Left ventricle myocardium inferior (tissue), 1 donor: ENCODE results near the gene ACOT6. TPM values are rescaled to one million over a fixed set of nuclear protein-coding genes. Genes with fewer than 3 reads are reported as not detected.

ENCODE experiments used
- DNase-seq: peaks from one replicate; pipeline ENCODE4 v3.0.0-alpha.2; 2020
- H3K27ac ChIP-seq: fragments of 200-600 bp; replicated peaks from 2 replicates; pipeline ENCODE4 v1.8.0; 2021
- H3K27me3 ChIP-seq: fragments of 200-600 bp; 2 replicates; pipeline ENCODE4 v1.8.0; 2021; ENCODE audit warnings: low read depth
- H3K36me3 ChIP-seq: fragments of 200-600 bp; 2 replicates; pipeline ENCODE4 v1.8.0; 2021
- H3K4me1 ChIP-seq: fragments of 200-600 bp; 2 replicates; pipeline ENCODE4 v1.8.0; 2021
- H3K4me3 ChIP-seq: fragments of 200-600 bp; 2 replicates; pipeline ENCODE4 v1.8.0; 2021; ENCODE audit warnings: mild to moderate bottlenecking, moderate library complexity
- H3K9me3 ChIP-seq: fragments of 200-600 bp; replicated peaks from 2 replicates; pipeline ENCODE4 v1.8.0; 2021
- CTCF ChIP-seq: fragments of 200-600 bp; IDR thresholded peaks from 2 replicates; pipeline ENCODE4 v1.8.0; 2021; ENCODE audit warnings: antibody characterized with exemption, mild to moderate bottlenecking, borderline replicate concordance
- intact Hi-C: fragments of 100-400 bp; cut with micrococcal nuclease; formaldehyde crosslinking; loops from one replicate; pipeline ENCODE4 v1.11.0; 2022
- total RNA-seq: library from RNA; stranded (reverse); fragmentation: NEBNext Ultra II Directional; extraction: Animal tissue kit (Norgen Biotek cat#: 25700); gene quantifications from one replicate; pipeline ENCODE4 v1.2.1, GENCODE V29; 2021
- donor health status: DM: no; HTN: yes; CAD: no; lungs with severe emphysema.

The ACOT6 gene
- total RNA-seq, 1 donor from 2014 or later: not detected

- H3K27me3 ChIP-seq: no peaks in the 10 kb centered on the region
- no peak for TF ChIP-seq CTCF
- no peak overlapping the region for H3K27ac ChIP-seq
- peaks cover 18% of the 10 kb centered on the region for H3K4me1 ChIP-seq
- intact Hi-C loops: loop anchor here (10.0 kb wide), 1 partner anchor 133 kb away; no protein-coding TSS in a partner anchor
- no peaks in the 10 kb centered on the region for H3K9me3 ChIP-seq
- no peak overlapping the region for H3K4me3 ChIP-seq
- no peaks in the 10 kb centered on the region for H3K36me3 ChIP-seq
- no peak for DNase-seq
Observed at GRCh38 chr14:73637830-73638229, 25.5 kb downstream of the ACOT6 start.

- no peak for DNase-seq
- no peaks in the 10 kb centered on the region for H3K27me3 ChIP-seq
- no peak overlapping the region for H3K4me3 ChIP-seq
- no peaks in the 10 kb centered on the region for H3K9me3 ChIP-seq
- peaks cover 17% of the 10 kb centered on the region for H3K4me1 ChIP-seq
- no peaks in the 10 kb centered on the region for H3K36me3 ChIP-seq
- no peak overlapping the region for H3K27ac ChIP-seq
- no peak for TF ChIP-seq CTCF
- intact Hi-C loops: no loop called here
Observed at GRCh38 chr14:73640796-73641365, 28.6 kb downstream of the ACOT6 start.

- peak within 1 kb of the TSS; percentile 84 for H3K4me3 ChIP-seq
- peak; percentile 95 for DNase-seq
- no peaks in the 10 kb centered on the region for H3K36me3 ChIP-seq
- intact Hi-C loops: no loop called here
- peak within 1 kb of the TSS; percentile 94 for H3K27ac ChIP-seq
- H3K4me1 ChIP-seq: peaks cover 19% of the 10 kb centered on the region
- TF ChIP-seq CTCF: peak; percentile 17
- no peaks in the 10 kb centered on the region for H3K9me3 ChIP-seq
- H3K27me3 ChIP-seq: no peaks in the 10 kb centered on the region
Observed at GRCh38 chr14:73644531-73645247, 32.4 kb downstream of the ACOT6 start, which contains the start of gene DNAL1. Gene DNAL1, plus strand, starts transcription at chr14:73644986. Its CDS starts 54 bp downstream, at chr14:73645040.

- Histone ChIP-seq H3K36me3 (no peaks in the 10 kb centered on the region), H3K27ac (peak overlapping the region; percentile 94), H3K27me3 (no peaks in the 10 kb centered on the region), H3K4me1 (peaks cover 19% of the 10 kb centered on the region), H3K4me3 (peak overlapping the region; percentile 84), H3K9me3 (no peaks in the 10 kb centered on the region)
- no peak for TF ChIP-seq CTCF
- intact Hi-C loops: no loop called here
- no peak for DNase-seq
Observed at GRCh38 chr14:73645248-73645610, 32.9 kb downstream of the ACOT6 start.

- H3K27ac ChIP-seq: no peak overlapping the region
- peaks cover 30% of the 10 kb centered on the region for H3K36me3 ChIP-seq
- DNase-seq: no peak
- no peak for TF ChIP-seq CTCF
- no peak overlapping the region for H3K4me3 ChIP-seq
- H3K9me3 ChIP-seq: no peaks in the 10 kb centered on the region
- intact Hi-C loops: no loop called here
- no peaks in the 10 kb centered on the region for H3K27me3 ChIP-seq
- peaks cover under 1% of the 10 kb centered on the region for H3K4me1 ChIP-seq
Observed at GRCh38 chr14:73651005-73651404, 38.7 kb downstream of the ACOT6 start.
